Measurements from ENCODE around the gene SGCD.

- no peak for TF ChIP-seq POLR2A (IDR thresholded peaks at IDR 0.05)
- TF ChIP-seq, protein P1, sequence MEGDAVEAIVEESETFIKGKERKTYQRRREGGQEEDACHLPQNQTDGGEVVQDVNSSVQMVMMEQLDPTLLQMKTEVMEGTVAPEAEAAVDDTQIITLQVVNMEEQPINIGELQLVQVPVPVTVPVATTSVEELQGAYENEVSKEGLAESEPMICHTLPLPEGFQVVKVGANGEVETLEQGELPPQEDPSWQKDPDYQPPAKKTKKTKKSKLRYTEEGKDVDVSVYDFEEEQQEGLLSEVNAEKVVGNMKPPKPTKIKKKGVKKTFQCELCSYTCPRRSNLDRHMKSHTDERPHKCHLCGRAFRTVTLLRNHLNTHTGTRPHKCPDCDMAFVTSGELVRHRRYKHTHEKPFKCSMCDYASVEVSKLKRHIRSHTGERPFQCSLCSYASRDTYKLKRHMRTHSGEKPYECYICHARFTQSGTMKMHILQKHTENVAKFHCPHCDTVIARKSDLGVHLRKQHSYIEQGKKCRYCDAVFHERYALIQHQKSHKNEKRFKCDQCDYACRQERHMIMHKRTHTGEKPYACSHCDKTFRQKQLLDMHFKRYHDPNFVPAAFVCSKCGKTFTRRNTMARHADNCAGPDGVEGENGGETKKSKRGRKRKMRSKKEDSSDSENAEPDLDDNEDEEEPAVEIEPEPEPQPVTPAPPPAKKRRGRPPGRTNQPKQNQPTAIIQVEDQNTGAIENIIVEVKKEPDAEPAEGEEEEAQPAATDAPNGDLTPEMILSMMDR (IDR thresholded peaks at IDR 0.05): no peak
Measured at GRCh38 chr5:156654444-156654843, 327.5 kb downstream of the SGCD start.
